ENCODE measurements around the gene AUNIP.
A peak's percentile ranks its signal among the peaks of the same experiment; 100 is the strongest.

The AUNIP gene

GRCh38 chr1:25797939-25798338 is 61.3 kb downstream of the AUNIP start:
- peak in 1 of 3 donors; percentile 29 for DNase-seq (ENCODE audit: low read depth in 2 of 3, low spot score in 1 of 3)

DNA sequence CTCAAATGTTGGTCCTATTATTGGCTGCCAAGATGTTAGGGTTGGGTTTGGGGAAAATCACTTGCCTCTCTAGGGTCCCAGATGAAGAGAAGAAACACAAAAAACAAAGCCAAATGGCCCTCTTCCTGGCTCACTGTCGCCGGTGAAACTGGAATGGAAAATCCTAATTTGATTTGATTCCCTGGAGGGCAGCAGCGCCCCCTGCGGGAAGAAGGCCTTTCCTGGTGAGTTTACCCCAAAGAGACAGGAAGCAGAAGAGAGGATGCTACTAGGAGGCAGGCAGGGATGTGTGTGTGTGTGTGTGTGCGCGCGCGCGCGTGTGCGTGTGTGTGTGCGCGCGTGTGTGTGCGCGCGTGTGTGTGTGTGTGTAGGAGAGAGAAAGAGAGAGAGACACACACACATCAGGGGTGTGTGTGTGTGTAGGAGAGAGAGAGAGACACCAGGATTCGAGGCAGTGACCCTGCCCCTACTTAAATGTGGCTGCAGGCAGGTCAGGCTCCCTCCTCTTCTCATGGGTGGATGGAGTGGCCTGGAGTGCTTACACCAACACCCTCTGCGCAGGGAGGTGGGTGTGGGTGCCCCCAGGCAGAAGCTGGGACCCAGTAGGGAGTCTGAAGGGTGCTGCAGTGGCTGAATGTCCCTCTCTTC is 62.3 kb downstream of the AUNIP start:
- DNase-seq (ENCODE audit: low read depth in 2 of 3, low spot score in 1 of 3): peak; percentile 79 to 88 (median 83)

- DNase-seq (ENCODE audit: low read depth in 2 of 3, low spot score in 1 of 3): no peak
These were observed 63.1 kb downstream of the AUNIP start for GRCh38 chr1:25795946-25796810.

GRCh38 chr1:25795211-25795610 is 64.0 kb downstream of the AUNIP start:
- DNase-seq (ENCODE audit: low read depth in 2 of 3, low spot score in 1 of 3): no peak

DNA sequence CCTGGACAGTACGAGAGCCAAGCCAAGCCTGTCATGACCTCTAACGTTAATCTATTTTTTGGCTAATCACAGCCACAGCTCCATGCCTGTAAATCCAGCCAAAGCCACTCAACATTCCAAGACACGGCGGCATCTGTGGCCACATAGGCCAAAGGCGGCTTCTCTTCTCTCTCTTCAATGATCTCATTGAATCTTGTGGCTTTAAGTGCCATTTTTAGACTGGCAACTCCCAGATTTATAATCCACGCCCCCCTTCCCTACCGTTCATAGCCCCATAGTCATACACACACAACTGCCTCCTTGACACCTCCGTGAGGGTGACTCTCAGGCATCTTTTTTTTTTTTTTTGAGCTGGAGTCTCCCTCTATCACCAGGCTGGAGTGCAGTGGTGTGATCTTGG is 64.9 kb downstream of the AUNIP start:
- DNase-seq (ENCODE audit: low read depth in 2 of 3, low spot score in 1 of 3): no peak

- no peak for DNase-seq (ENCODE audit: low read depth in 2 of 3, low spot score in 1 of 3)
These were observed 65.6 kb downstream of the AUNIP start for GRCh38 chr1:25793585-25794170.

GRCh38 chr1:25792115-25792514 is 67.1 kb downstream of the AUNIP start:
- no peak for DNase-seq (ENCODE audit: low read depth in 2 of 3, low spot score in 1 of 3)

GRCh38 chr1:25790472-25790871 is 68.8 kb downstream of the AUNIP start:
- no peak for DNase-seq (ENCODE audit: low read depth in 2 of 3, low spot score in 1 of 3)

DNA sequence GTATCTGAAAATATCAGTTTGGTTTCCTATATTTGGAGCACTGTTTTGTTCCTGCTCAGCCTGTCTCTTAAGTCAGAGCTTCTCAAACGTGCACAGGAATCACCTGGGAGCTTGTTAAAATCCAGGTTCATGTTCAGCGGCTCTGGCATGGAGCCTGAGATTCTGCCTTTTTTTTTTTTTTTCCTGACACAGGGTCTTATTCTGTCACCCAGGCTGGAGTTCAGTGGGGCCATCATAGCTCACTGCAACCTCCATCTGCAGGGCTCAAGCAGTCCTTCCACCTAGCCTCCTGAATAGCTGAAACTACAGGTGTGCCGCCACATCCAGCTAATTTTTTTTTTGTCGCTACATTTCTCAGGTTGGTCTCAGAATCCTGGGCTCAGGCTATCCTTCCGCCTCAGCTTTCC is 71.5 kb downstream of the AUNIP start:
- DNase-seq (ENCODE audit: low read depth in 2 of 3, low spot score in 1 of 3): no peak

DNA sequence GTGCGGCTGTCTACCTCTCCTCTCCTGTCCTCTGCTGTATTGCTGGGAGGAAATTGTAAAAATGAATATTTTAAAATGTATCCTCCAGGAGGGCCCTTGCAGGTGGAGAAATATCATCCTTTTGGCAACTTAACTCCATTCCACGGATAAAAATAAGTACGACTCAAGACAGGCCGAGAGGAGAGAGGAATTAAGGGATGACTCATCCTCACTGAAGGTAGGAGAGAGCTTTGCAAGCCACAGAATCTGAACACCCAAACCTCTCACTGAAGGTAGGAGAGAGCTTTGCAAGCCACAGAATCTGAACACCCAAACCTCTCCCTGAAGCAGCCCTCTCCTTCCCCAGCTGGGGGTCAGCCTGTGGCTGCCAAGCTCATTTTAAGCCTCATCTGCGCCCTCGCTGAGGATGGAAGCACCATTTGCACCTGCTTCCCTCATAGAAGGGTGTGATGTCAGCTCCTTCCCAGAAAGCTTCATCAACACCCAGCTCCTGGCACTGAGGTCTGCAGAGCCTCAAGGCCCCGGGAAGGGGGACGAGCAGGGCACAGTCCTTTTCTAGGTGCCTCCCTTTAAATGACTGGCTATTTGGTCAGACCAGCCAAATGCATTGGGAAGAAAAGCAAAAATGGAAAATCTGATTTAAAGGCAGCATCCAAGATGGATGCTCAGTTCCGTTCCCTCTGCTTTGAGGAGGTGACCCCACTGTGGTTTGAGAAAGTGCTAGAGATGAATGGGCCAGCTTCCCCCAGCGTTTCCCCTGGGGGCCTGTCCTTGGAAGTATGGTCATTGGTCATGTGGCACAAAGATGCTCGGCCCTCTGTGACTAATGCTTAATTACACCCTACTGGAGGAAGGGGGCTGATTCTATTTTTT is 72.1 kb downstream of the AUNIP start:
- DNase-seq (ENCODE audit: low read depth in 2 of 3, low spot score in 1 of 3): no peak

DNA sequence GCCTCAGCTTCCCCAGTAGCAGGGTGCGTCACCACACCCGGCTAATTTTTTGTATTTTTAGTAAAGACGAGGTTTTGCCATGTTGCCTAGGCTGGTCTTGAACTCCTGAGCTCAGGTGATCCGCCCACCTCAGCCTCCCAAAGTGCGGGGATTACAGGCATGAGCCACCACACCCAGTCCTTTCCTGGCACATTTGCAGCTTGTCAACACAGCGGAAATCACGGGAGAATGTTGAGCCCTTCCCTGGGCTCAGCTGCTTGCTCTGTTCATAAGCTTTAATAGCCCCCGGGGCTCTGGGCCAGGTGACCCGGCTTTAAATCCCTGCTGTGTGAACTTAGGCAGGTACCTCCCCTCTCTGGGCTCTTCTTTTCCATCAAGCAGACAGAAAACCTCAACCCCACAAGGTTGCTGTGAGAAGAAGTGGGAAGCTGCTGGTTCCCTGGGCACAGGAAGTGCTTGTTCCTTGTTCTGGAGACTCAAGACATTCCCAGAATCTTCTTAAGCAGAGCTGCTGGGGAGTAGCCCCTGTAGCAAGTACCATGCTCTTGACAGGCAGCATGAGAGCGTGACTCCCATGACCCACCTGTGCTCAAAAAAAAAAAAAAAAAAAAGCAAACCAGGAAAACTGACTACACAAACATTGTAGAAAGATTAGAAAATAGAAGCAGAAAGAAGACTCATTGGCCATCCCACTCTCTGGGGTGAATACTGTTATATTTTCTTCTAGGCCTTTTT is 73.8 kb downstream of the AUNIP start:
- DNase-seq (ENCODE audit: low read depth in 2 of 3, low spot score in 1 of 3): no peak

DNA sequence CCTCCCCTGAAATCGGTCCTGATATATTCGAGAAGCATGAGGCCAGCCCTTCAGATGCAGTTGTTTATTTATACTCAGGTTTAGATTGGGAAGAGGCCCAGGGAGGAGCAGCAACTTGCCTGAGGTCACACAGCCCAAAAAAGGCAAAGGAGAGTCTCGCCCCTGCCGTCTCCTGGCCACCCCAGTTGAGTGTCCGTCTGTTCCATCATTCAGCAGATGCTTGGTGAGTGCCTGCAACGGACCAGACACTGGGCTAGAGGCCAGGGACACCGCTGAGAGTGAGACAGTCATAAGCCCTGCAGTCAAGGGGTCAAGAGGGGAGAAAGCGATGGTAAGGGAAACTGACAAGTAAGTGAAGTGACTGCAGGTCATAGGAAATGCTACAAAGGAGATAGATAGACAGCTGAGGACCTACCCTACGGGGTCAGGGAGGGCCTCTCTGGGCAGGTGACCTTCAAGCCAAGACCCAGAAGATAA is 74.6 kb downstream of the AUNIP start:
- no peak for DNase-seq (ENCODE audit: low read depth in 2 of 3, low spot score in 1 of 3)
